HCT116 (cell line): ENCODE data around the gene PLA2R1. TPM values are rescaled to one million over a fixed set of nuclear protein-coding genes. Genes with fewer than 3 reads are reported as not detected.

Experiments
- ATAC-seq: fragments of 200-7000 bp; cut with Tn5 transposase; 2 replicates; pipeline ENCODE4 v1.9.1; 2020; ENCODE audit warnings: mild to moderate bottlenecking, moderate library complexity
- BruUV-seq: library from RNA; stranded (reverse); fragments of 400-500 nt; replicated peaks from 2 replicates; lab custom pipeline; 2021; lab: Mats Ljungman, UMichigan
- CTCF ChIA-PET: fragments of 300-600 bp; sonication (Branson Sonifier 250); formaldehyde crosslinking; loops from one replicate; lab custom pipeline; 2021; ENCODE audit warnings: antibody characterized with exemption; lab: Charles Lee
- POLR2A ChIA-PET: fragments of 300-600, 350-600 bp; sonication (Branson Sonifier 250); formaldehyde crosslinking; loops from one replicate; lab custom pipeline; 2021; ENCODE audit warnings: antibody characterized with exemption; lab: Charles Lee
- RAD21 ChIA-PET, 2 experiments: fragments of 300-600 bp; sonication (Branson Sonifier 250); formaldehyde crosslinking; loops; one replicate each; lab custom pipeline; 2023; ENCODE audit warnings: low total read pairs in 2 of 2; ENCODE audit not compliant: uncharacterized antibody in 2 of 2, unreplicated experiment in 2 of 2, low non-redundant PET in 1 of 2; lab: Charles Lee
- DNase-seq: peaks from one replicate; pipeline ENCODE4 v3.0.0-alpha.2; 2010; ENCODE audit warnings: low read depth, low spot score
- H2AFZ ChIP-seq: fragments of 200-600 bp; shearing (Covaris generic), sonication (generic); 2 replicates; pipeline ENCODE4 v1.6.1; 2017; ENCODE audit warnings: low read depth, mixed run types, mixed read lengths, antibody characterized with exemption, low read length; ENCODE audit not compliant: poor library complexity, severe bottlenecking
- H3K27ac ChIP-seq: 2 replicates; pipeline ENCODE4 v1.5.1; 2012; ENCODE audit warnings: low read depth, low read length
- H3K27me3 ChIP-seq: fragments of 200-600 bp; sonication (generic); 2 replicates; pipeline ENCODE4 v1.6.1; 2016; ENCODE audit warnings: mixed run types, low read length, mixed read lengths; ENCODE audit not compliant: insufficient read depth
- H3K36me3 ChIP-seq, 2 experiments: fragments of 200-500 bp in 1 of 2; fragments of 200-600 bp in 1 of 2; sonication (Bioruptor generic) in 1 of 2; sonication (generic) in 1 of 2; 2 replicates each; pipeline versions ENCODE4 v1.5.1 to v1.6.1; 2014 to 2016; ENCODE audit warnings: low read length in 2 of 2, inconsistent platforms in 1 of 2, mixed read lengths in 1 of 2, mixed run types in 1 of 2; ENCODE audit not compliant: insufficient read depth in 2 of 2, control insufficient read depth in 1 of 2
- H3K4me1 ChIP-seq, 2 experiments: fragments of 200-600 bp in 1 of 2; sonication (generic) in 1 of 2; 2 replicates each; pipeline versions ENCODE4 v1.5.1 to v1.6.1; 2012 to 2017; ENCODE audit warnings: low read length in 2 of 2, inconsistent platforms in 1 of 2, mild to moderate bottlenecking in 1 of 2, mixed read lengths in 1 of 2, mixed run types in 1 of 2, moderate library complexity in 1 of 2; ENCODE audit not compliant: insufficient read depth in 2 of 2, control insufficient read depth in 1 of 2
- H3K4me2 ChIP-seq: fragments of 200-600 bp; sonication (generic); 2 replicates; pipeline ENCODE4 v1.6.1; 2017; ENCODE audit warnings: mixed run types, low read length, mixed read lengths
- H3K4me3 ChIP-seq, 2 experiments: fragments of 200-600 bp in 1 of 2; sonication (generic) in 1 of 2; replicated peaks in 1 of 2; 2 replicates each; pipeline ENCODE4 v1.5.1; 2011 to 2016; ENCODE audit warnings: low read length in 2 of 2, control low read depth in 1 of 2, low read depth in 1 of 2, mild to moderate bottlenecking in 1 of 2, mixed read lengths in 1 of 2, mixed run types in 1 of 2
- H3K79me2 ChIP-seq: fragments of 200-600 bp; sonication (generic); 2 replicates; pipeline ENCODE4 v1.6.1; 2017; ENCODE audit warnings: mild to moderate bottlenecking, mixed run types, low read length, moderate library complexity, mixed read lengths; ENCODE audit not compliant: insufficient read depth
- H3K9ac ChIP-seq: fragments of 200-600 bp; sonication (generic); 2 replicates; pipeline ENCODE4 v1.6.1; 2016; ENCODE audit warnings: low read length, mixed read lengths
- H3K9me2 ChIP-seq: fragments of 200-600 bp; sonication (generic), shearing (Covaris generic); 2 replicates; pipeline ENCODE4 v1.6.1; 2017; ENCODE audit warnings: mixed run types, mild to moderate bottlenecking, moderate library complexity; ENCODE audit not compliant: insufficient read depth
- H3K9me3 ChIP-seq, 2 experiments: fragments of 200-500 bp in 1 of 2; fragments of 200-600 bp in 1 of 2; sonication (Bioruptor generic) in 1 of 2; sonication (generic) in 1 of 2; 2 replicates each; pipeline ENCODE4 v1.6.1; 2014 to 2017; ENCODE audit warnings: low read length in 2 of 2, mixed read lengths in 2 of 2, inconsistent platforms in 1 of 2, low read depth in 1 of 2, mild to moderate bottlenecking in 1 of 2, mixed run types in 1 of 2, moderate library complexity in 1 of 2; ENCODE audit not compliant: control insufficient read depth in 1 of 2, insufficient read depth in 1 of 2
- H4K20me1 ChIP-seq: fragments of 200-600 bp; sonication (generic), shearing (Covaris generic); 2 replicates; pipeline ENCODE4 v1.6.1; 2017; ENCODE audit warnings: mixed run types, mild to moderate bottlenecking, moderate library complexity; ENCODE audit not compliant: insufficient read depth
- CBX3 ChIP-seq: IDR thresholded peaks from 2 replicates; pipeline ENCODE4 v1.6.1; 2012; ENCODE audit warnings: low read depth
- CEBPB ChIP-seq: IDR thresholded peaks from 2 replicates; pipeline ENCODE4 v1.6.1; 2012; ENCODE audit warnings: low read depth
- EGR1 ChIP-seq: IDR thresholded peaks from 2 replicates; pipeline ENCODE4 v1.6.1; 2012; ENCODE audit warnings: low read depth
- ELF1 ChIP-seq: IDR thresholded peaks from 2 replicates; pipeline ENCODE4 v1.6.1; 2012; ENCODE audit warnings: low read depth, borderline replicate concordance
- EZH2 ChIP-seq: fragments of 200-600 bp; sonication (generic); IDR thresholded peaks from 2 replicates; pipeline ENCODE4 v1.6.1; 2017; ENCODE audit warnings: antibody characterized with exemption, mixed run types
- FOSL1 ChIP-seq: IDR thresholded peaks from 2 replicates; pipeline ENCODE4 v1.6.1; 2012; ENCODE audit warnings: low read depth
- JUND ChIP-seq: IDR thresholded peaks from 2 replicates; pipeline ENCODE4 v1.6.1; 2012
- POLR2AphosphoS5 ChIP-seq: IDR thresholded peaks from 2 replicates; pipeline ENCODE4 v1.6.1; 2011; ENCODE audit warnings: mild to moderate bottlenecking, low read depth, low read length, moderate library complexity
- RAD21 ChIP-seq: IDR thresholded peaks from 2 replicates; pipeline ENCODE4 v1.6.1; 2012; ENCODE audit warnings: low read depth, mild to moderate bottlenecking
- SP1 ChIP-seq: IDR thresholded peaks from 2 replicates; pipeline ENCODE4 v1.6.1; 2012; ENCODE audit warnings: low read depth
- YY1 ChIP-seq: IDR thresholded peaks from 2 replicates; pipeline ENCODE4 v1.6.1; 2011; ENCODE audit warnings: low read length, low read depth, moderate library complexity, mild to moderate bottlenecking; ENCODE audit not compliant: insufficient replicate concordance; ENCODE audit errors: extremely low read depth
- intact Hi-C: fragments of 100-400 bp; cut with micrococcal nuclease; formaldehyde crosslinking; loops from 2 replicates; pipeline ENCODE4 v1.10.0; 2022
- total RNA-seq: library from RNA; stranded (reverse); gene quantifications from one replicate; pipeline ENCODE4 v1.2.1, GENCODE V29; 2021; ENCODE audit not compliant: unreplicated experiment
- TF ChIP-seq, protein P1 (sequence below), 3 experiments: fragments of 200-600 bp in 1 of 3; sonication (generic) in 1 of 3; IDR thresholded peaks in 2 of 3; conservative IDR thresholded peaks in 1 of 3; 2 replicates each; pipeline ENCODE4 v1.5.1; 2012 to 2017; ENCODE audit warnings: low read depth in 2 of 3, low read length in 2 of 3, antibody characterized with exemption in 1 of 3, borderline replicate concordance in 1 of 3, control low read depth in 1 of 3, mild to moderate bottlenecking in 1 of 3, mixed read lengths in 1 of 3, mixed run types in 1 of 3, moderate library complexity in 1 of 3; ENCODE audit not compliant: insufficient read depth in 1 of 3
- TF ChIP-seq, protein P2 (sequence below): IDR thresholded peaks from 2 replicates; pipeline ENCODE4 v1.6.1; 2012; ENCODE audit warnings: low read depth

PLA2R1 gene
- total RNA-seq, 1 experiment from 2014 or later, result 0.34 TPM

DNA sequence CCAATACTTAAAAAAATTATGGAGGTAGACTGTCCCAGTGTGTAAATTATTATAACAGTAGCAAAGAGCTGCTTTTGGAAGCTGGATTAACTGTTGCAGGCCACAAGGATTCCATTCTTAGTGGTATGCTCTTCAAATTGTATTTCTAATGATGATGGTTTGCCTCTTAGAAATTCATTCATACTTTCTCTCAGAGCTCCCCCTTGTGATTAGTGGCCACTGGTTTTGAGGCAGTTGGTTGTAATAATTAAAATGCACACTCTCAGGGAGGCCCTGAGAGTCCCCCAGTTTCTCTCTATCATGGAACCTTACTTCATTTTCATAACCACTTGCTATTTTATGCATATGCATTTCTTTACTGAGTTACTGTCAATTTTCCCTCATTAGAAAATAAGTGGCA, 122.5 kb downstream of the PLA2R1 start:
- H3K27ac ChIP-seq, result no peak overlapping the region
- no peaks in the 10 kb centered on the region for H3K79me2 ChIP-seq
- H3K4me1 ChIP-seq, result no peaks in the 10 kb centered on the region
- intact Hi-C loops, result no loop called here
- POLR2A ChIA-PET, result no interaction called here
- no peaks in the 10 kb centered on the region for H4K20me1 ChIP-seq
- no peak overlapping the region for H2AFZ ChIP-seq
- H3K36me3 ChIP-seq, result no peaks in the 10 kb centered on the region
- H3K4me2 ChIP-seq, result no peak overlapping the region
- H3K9me2 ChIP-seq, result no peaks in the 10 kb centered on the region
- no peaks in the 10 kb centered on the region for H3K27me3 ChIP-seq
- CTCF ChIA-PET, result interaction anchor here (2.9 kb wide), 1 partner anchor 18 kb away, joined by 11 read pairs; no protein-coding TSS in a partner anchor
- no peak overlapping the region for H3K4me3 ChIP-seq
- no peak overlapping the region for H3K9ac ChIP-seq
- TF ChIP-seq, protein P1, sequence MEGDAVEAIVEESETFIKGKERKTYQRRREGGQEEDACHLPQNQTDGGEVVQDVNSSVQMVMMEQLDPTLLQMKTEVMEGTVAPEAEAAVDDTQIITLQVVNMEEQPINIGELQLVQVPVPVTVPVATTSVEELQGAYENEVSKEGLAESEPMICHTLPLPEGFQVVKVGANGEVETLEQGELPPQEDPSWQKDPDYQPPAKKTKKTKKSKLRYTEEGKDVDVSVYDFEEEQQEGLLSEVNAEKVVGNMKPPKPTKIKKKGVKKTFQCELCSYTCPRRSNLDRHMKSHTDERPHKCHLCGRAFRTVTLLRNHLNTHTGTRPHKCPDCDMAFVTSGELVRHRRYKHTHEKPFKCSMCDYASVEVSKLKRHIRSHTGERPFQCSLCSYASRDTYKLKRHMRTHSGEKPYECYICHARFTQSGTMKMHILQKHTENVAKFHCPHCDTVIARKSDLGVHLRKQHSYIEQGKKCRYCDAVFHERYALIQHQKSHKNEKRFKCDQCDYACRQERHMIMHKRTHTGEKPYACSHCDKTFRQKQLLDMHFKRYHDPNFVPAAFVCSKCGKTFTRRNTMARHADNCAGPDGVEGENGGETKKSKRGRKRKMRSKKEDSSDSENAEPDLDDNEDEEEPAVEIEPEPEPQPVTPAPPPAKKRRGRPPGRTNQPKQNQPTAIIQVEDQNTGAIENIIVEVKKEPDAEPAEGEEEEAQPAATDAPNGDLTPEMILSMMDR (IDR thresholded peaks at IDR 0.05 in 2 of 3, conservative IDR thresholded peaks at IDR 0.05 in 1 of 3; ENCODE audit: borderline replicate concordance in 1 of 3, insufficient read depth in 1 of 3, low read depth in 2 of 3, low read length in 2 of 3), result peak; percentile 27 to 47 (median 31); a peak in 4 of 6 replicates
- peak; percentile 71 for TF ChIP-seq RAD21
- TF ChIP-seq FOSL1, result no peak
- ATAC-seq (peak; percentile 69), DNase-seq (peak; percentile 6)
- no TSS peak for BruUV-seq
- no peaks in the 10 kb centered on the region for H3K9me3 ChIP-seq
- RAD21 ChIA-PET, result no interaction called here

DNA sequence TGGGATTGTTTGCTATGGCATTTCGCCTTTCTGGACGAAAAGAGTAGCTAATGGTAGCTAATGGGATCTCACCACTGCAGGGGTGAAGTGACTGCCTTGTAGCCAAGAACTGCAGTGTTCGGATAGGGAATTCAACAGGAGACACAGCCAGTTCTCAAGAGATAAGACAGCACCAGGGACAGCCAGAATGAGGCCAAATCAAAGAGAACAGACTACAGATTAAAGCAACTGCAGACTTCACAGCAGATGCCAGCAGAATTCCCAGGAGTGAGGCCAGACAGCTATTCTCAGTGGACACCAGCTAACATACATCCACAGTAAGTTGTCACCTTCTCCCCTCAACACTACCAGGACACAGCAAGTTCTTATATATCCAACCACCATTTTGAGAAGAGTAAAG, 124.0 kb downstream of the PLA2R1 start:
- ATAC-seq (no peak), DNase-seq (no peak)
- intact Hi-C loops, result no loop called here
- CTCF ChIA-PET, result interaction anchor here (2.9 kb wide), 1 partner anchor 16 kb away, joined by 11 read pairs; no protein-coding TSS in a partner anchor
- Histone ChIP-seq H3K9ac (no peak overlapping the region), H2AFZ (no peak overlapping the region), H3K36me3 (no peaks in the 10 kb centered on the region), H3K9me2 (no peaks in the 10 kb centered on the region), H3K4me1 (no peaks in the 10 kb centered on the region), H3K4me3 (no peak overlapping the region), H3K79me2 (no peaks in the 10 kb centered on the region), H3K27me3 (no peaks in the 10 kb centered on the region), H3K4me2 (no peak overlapping the region), H4K20me1 (no peaks in the 10 kb centered on the region), H3K9me3 (no peaks in the 10 kb centered on the region), H3K27ac (no peak overlapping the region)
- no TSS peak for BruUV-seq
- POLR2A ChIA-PET, result no interaction called here
- RAD21 ChIA-PET, result no interaction called here
- TF ChIP-seq ELF1 (no peak), POLR2AphosphoS5 (no peak), YY1 (no peak), CEBPB (no peak), EGR1 (no peak), SP1 (no peak), CBX3 (no peak), JUND (no peak), RAD21 (no peak), EZH2 (no peak)
- TF ChIP-seq, protein P2, sequence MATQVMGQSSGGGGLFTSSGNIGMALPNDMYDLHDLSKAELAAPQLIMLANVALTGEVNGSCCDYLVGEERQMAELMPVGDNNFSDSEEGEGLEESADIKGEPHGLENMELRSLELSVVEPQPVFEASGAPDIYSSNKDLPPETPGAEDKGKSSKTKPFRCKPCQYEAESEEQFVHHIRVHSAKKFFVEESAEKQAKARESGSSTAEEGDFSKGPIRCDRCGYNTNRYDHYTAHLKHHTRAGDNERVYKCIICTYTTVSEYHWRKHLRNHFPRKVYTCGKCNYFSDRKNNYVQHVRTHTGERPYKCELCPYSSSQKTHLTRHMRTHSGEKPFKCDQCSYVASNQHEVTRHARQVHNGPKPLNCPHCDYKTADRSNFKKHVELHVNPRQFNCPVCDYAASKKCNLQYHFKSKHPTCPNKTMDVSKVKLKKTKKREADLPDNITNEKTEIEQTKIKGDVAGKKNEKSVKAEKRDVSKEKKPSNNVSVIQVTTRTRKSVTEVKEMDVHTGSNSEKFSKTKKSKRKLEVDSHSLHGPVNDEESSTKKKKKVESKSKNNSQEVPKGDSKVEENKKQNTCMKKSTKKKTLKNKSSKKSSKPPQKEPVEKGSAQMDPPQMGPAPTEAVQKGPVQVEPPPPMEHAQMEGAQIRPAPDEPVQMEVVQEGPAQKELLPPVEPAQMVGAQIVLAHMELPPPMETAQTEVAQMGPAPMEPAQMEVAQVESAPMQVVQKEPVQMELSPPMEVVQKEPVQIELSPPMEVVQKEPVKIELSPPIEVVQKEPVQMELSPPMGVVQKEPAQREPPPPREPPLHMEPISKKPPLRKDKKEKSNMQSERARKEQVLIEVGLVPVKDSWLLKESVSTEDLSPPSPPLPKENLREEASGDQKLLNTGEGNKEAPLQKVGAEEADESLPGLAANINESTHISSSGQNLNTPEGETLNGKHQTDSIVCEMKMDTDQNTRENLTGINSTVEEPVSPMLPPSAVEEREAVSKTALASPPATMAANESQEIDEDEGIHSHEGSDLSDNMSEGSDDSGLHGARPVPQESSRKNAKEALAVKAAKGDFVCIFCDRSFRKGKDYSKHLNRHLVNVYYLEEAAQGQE, result no peak
- TF ChIP-seq, protein P1 (IDR thresholded peaks at IDR 0.05 in 2 of 3, conservative IDR thresholded peaks at IDR 0.05 in 1 of 3; ENCODE audit: borderline replicate concordance in 1 of 3, insufficient read depth in 1 of 3, low read depth in 2 of 3, low read length in 2 of 3), result no peak
